HG02763 (cell line): Measurements from ENCODE around the gene CTSF.
"Not testable (repeated sequence)": the region's sequence is repeated elsewhere in the genome, so short reads cannot be mapped to it uniquely, and the experiment has no call there.

Experiments used
- ATAC-seq: cut with Tn5 transposase; IDR thresholded peaks from one replicate; pipeline ENCODE4 v1.9.1; 2021; ENCODE audit warnings: mild to moderate bottlenecking, moderate library complexity; ENCODE audit not compliant: unreplicated experiment

CTSF gene

DNA sequence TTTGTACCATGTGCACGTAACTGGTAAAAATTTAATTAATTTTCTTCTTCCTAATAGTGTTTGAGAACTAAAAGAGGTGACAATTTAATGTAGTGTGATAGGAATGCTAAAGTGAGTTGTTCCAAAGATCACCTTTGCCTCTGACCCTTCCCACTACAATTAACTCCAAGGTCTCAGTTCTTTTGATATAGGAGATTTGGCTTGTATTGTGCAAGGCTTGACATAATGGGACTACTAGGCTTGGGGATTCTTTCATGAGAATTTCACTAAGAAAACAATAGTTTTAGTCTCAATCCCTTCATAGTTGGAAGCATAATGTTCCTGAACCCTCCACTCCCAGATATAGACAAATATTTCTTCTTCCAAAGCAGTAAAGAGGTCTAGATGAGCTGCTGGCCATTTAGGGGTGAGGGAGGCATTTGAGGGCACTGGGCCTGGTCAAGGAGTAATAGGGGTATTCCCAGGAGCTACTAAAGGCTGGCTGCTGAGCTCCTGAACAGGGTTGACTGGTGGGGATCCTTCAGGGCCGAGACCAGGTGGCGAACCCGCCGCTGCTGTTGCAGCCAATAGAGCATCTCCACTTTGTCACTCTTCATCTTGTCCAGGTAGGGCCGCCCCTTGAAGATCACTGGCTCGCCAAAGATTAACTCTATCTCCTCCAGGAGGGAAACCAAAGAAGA, 21.7 kb upstream of the CTSF start:
- ATAC-seq, result no peak

GRCh38 chr11:66589315-66589714, 20.9 kb upstream of the CTSF start:
- not testable (repeated sequence) for ATAC-seq

GRCh38 chr11:66586136-66586535, 17.7 kb upstream of the CTSF start:
- no peak for ATAC-seq

GRCh38 chr11:66585447-66585846, 17.0 kb upstream of the CTSF start:
- ATAC-seq, result not testable (repeated sequence)

GRCh38 chr11:66582565-66583147, 14.2 kb upstream of the CTSF start:
- ATAC-seq, result not testable (repeated sequence)

DNA sequence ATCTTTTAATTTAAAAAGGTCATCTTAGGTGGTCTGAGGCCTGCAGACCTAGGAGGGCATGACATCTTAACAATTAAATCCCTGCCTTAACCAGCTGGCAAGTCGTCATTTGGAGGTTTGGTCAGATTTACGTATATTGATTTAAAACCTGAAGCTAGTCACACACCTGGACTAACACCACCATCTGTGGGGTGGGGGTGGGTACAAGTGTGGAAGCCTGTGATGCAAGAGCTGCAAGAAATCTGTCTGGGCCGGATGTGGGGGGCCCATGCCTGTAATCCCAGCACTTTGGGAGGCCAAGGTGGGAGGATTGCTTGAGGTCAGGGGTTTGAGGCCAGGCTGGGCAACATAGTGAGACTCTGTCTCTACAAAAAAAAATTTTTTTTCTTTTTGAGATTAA, 12.9 kb upstream of the CTSF start:
- ATAC-seq, result no peak

DNA sequence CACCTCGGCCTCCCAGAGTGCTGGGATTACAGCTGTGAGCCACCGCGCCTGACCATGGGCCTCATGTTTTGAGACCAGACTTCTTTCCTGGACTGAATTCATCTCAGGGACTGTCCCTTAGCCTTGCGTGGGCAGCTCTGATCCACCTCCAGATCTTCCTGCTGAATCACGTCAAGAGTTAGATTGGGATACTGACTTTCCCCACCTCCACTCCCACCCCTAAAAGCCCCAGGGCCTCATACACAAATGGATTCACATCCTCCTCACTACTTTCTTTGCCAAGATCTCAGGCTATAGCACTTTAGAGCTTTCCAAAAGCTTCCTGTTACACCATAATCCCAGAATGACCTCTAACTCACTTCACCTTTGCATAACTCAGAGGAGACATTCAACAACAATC, 12.4 kb upstream of the CTSF start:
- ATAC-seq, result no peak

- no peak for ATAC-seq
These were observed 10.7 kb upstream of the CTSF start for GRCh38 chr11:66579017-66579606.

- no peak for ATAC-seq
These were observed 2.4 kb upstream of the CTSF start for GRCh38 chr11:66570850-66571180.

DNA sequence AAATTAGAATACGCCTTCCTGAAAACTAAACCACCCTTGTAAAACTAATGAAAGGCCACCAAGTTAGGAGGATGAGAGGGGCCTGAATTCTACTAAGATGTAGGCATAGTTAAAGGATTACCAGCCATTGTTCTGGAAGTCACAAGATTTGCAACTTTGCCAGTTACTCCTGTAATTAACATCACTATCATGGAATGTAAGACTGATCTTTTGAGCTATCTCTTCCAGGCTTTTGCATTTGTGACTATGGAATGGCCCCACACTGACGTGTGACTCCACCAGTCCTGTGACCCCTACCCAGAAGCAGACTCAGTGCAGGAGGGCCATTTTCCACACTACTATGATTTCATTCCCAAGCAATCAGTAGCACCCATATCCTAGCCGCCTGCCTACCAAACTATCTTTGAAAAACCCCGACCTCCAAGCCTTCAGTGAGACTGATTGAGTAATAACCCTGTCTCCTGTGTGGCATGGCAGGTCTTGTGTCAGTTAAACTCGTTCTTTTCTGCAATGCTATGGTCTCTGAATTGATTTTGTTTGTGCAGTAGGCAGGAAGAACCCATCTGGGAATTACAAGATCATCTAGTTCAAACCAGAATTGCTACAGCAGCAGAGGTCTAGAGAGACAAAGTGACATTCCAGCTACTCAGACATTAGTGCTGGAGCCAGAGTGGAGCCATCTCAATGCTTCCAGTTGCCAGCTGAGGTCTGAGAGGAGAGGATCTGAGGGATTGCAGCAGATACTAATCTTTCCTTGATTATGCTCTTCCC, 1.9 kb upstream of the CTSF start:
- no peak for ATAC-seq

GRCh38 chr11:66569076-66569475, 670 bp upstream of the CTSF start:
- no peak for ATAC-seq

DNA sequence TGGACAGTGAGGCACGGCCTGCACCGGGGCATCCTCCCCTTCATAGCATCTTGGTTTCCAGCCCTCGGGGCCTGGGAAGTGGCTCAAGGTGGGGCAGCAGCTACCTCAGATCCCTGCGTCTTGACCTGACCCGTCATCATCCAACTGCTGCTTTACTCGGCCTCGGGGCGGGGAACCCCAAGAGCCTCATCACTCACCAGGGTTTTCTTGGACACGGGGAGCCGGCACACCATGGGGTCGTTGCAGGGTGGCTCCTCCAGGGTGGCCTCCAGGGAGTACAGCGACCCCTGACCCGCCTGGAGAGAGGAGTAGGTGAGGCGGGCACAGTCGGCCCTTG, 651 bp downstream of the CTSF start:
- ATAC-seq, result no peak

DNA sequence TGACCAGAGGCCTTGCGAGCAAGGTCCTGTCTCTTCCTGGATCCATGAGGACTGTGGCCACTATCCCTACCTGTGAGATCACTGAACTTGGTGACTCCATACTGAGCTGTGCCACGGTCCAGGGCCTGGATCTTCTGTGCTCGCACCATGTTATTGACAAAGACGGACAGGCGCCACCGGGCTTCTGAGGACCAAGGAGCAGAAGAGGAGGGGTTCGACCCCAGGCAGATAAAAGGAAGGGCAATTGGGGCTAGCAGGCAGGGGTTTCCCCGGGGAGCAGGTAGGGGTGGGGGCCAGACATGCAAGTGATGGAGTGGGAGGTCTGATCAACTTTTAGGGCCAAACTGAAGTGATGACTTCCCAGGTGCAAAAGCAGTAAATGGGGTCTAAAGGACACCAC, 2.2 kb downstream of the CTSF start:
- no peak for ATAC-seq

DNA sequence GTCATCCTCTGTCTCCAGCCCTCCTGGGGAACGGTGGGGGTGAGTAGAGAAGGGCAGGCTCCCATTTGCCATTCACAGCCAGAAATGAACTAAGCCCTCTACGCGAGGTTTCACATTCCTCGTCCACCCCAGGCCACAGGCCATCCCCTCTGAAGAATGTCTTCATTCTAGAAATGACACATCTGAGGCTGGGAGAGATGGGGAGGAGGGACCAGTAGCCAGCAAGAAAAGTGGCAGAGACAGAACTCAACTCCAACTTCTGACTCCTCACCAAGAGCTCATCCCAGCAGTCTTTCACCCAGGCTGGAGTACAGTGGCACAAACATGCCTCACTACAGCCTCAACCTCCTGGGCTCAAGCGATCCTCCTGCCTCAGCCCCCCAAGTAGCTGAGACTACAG, 3.4 kb downstream of the CTSF start:
- ATAC-seq, result no peak

DNA sequence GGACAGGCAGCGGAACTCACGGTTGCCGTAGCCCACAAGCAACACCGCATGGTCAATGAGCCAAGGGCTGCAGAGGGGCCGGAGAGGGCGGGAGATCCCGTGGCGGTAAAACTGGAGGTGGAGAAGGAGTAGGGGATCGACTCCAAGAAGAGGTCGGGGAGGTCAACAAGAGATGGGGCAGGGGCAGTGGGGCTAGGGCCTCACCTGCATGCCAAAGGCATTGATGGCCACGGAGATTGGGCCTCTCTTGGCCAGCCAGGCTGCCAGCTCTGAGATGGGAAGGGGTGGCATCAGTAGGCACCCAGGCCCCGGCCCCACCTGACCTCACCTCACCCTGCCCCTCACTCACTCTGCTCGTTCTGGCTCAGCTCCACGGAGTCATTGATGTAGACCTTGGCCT, 3.9 kb downstream of the CTSF start:
- ATAC-seq, result no peak

DNA sequence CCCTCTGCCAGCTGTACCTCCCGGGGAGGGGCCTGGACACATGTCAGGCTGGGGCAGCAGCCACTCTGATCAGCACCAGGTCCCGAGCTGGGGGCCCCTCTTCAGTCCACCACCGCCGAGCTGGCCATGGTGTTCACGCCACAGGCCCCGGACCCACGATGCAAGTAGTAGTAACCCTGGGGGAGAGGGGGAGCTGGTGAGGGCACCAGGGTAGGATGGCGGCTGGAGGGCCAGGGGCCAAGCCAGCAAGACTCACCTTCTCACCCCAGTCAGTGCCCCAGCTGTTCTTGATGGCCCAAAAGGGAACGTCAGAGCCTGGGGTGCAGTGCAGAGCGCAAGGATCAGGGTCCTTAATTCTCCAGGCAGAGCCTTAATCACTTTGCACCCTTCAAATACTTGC, 4.6 kb downstream of the CTSF start:
- ATAC-seq, result no peak

- no peak for ATAC-seq
These were observed 5.4 kb downstream of the CTSF start for GRCh38 chr11:66562907-66563583.

- no peak for ATAC-seq
These were observed 6.1 kb downstream of the CTSF start for GRCh38 chr11:66562275-66562674.

GRCh38 chr11:66561975-66562248, 6.5 kb downstream of the CTSF start:
- no peak for ATAC-seq

- no peak for ATAC-seq
These were observed 7.0 kb downstream of the CTSF start for GRCh38 chr11:66561178-66561974.
